Measurements from ENCODE around the gene TRIM31. TPM values are rescaled to one million over a fixed set of nuclear protein-coding genes. Genes with fewer than 3 reads are reported as not detected.
"Not testable (repeated sequence)": the region's sequence is repeated elsewhere in the genome, so short reads cannot be mapped to it uniquely, and the experiment has no call there.

The TRIM31 gene
- total RNA-seq, 1 donor from 2014 or later: not detected

GRCh38 chr6:30145818-30146217, 32.9 kb upstream of the TRIM31 start:
- Mint-ChIP-seq H3K36me3 (ENCODE audit: low read depth) (no peaks in the 10 kb centered on the region), H3K27me3 (ENCODE audit: low read depth) (peaks cover 64% of the 10 kb centered on the region), H3K27ac (ENCODE audit: unreplicated experiment) (no peak overlapping the region)

GRCh38 chr6:30144811-30145210, 31.9 kb upstream of the TRIM31 start:
- Mint-ChIP-seq H3K27ac (ENCODE audit: unreplicated experiment) (no peak overlapping the region), H3K4me3 (no peak overlapping the region), H3K36me3 (ENCODE audit: low read depth) (no peaks in the 10 kb centered on the region), H3K9me3 (no peaks in the 10 kb centered on the region), H3K4me1 (no peaks in the 10 kb centered on the region), H3K27me3 (ENCODE audit: low read depth) (peaks cover 66% of the 10 kb centered on the region)
- no peak for DNase-seq (ENCODE audit: low read depth, low spot score)
- no peak for TF ChIP-seq CTCF (conservative IDR thresholded peaks at IDR 0.05)

More at GRCh38 chr6:30145818-30146217, 32.9 kb upstream of the TRIM31 start:
- no peak for DNase-seq (ENCODE audit: low read depth, low spot score)
- TF ChIP-seq CTCF (conservative IDR thresholded peaks at IDR 0.05): no peak
- Mint-ChIP-seq H3K9me3 (no peaks in the 10 kb centered on the region), H3K4me1 (no peaks in the 10 kb centered on the region), H3K4me3 (no peak overlapping the region)

GRCh38 chr6:30143780-30144179, 30.9 kb upstream of the TRIM31 start:
- TF ChIP-seq CTCF (conservative IDR thresholded peaks at IDR 0.05): no peak
- Mint-ChIP-seq H3K4me3 (no peak overlapping the region), H3K9me3 (no peaks in the 10 kb centered on the region), H3K4me1 (no peaks in the 10 kb centered on the region), H3K27ac (ENCODE audit: unreplicated experiment) (no peak overlapping the region), H3K27me3 (ENCODE audit: low read depth) (peaks cover 68% of the 10 kb centered on the region), H3K36me3 (ENCODE audit: low read depth) (no peaks in the 10 kb centered on the region)
- DNase-seq (ENCODE audit: low read depth, low spot score): no peak

GRCh38 chr6:30142665-30143064, 29.8 kb upstream of the TRIM31 start:
- H3K27ac Mint-ChIP-seq (ENCODE audit: unreplicated experiment): no peak overlapping the region
- H3K36me3 Mint-ChIP-seq (ENCODE audit: low read depth): no peaks in the 10 kb centered on the region
- no peaks in the 10 kb centered on the region for H3K9me3 Mint-ChIP-seq
- DNase-seq (ENCODE audit: low read depth, low spot score): no peak
- peaks cover 72% of the 10 kb centered on the region for H3K27me3 Mint-ChIP-seq (ENCODE audit: low read depth)
- TF ChIP-seq CTCF (conservative IDR thresholded peaks at IDR 0.05): no peak
- H3K4me3 Mint-ChIP-seq: no peak overlapping the region
- H3K4me1 Mint-ChIP-seq: no peaks in the 10 kb centered on the region

- H3K4me1 Mint-ChIP-seq; H3K4me3 Mint-ChIP-seq; H3K36me3 Mint-ChIP-seq (ENCODE audit: low read depth); DNase-seq (ENCODE audit: low read depth, low spot score); H3K9me3 Mint-ChIP-seq; H3K27ac Mint-ChIP-seq (ENCODE audit: unreplicated experiment): not testable (repeated sequence)
- peaks cover 82% of the 10 kb centered on the region for H3K27me3 Mint-ChIP-seq (ENCODE audit: low read depth)
Measured at GRCh38 chr6:30140240-30140639, 27.4 kb upstream of the TRIM31 start.

GRCh38 chr6:30136570-30137286, 23.8 kb upstream of the TRIM31 start:
- peaks cover 81% of the 10 kb centered on the region for H3K27me3 Mint-ChIP-seq (ENCODE audit: low read depth)
- no peaks in the 10 kb centered on the region for H3K36me3 Mint-ChIP-seq (ENCODE audit: low read depth)
- H3K9me3 Mint-ChIP-seq: peaks cover 3% of the 10 kb centered on the region
- TF ChIP-seq CTCF (conservative IDR thresholded peaks at IDR 0.05): no peak
- no peak for DNase-seq (ENCODE audit: low read depth, low spot score)
- H3K4me3 Mint-ChIP-seq: no peak overlapping the region
- H3K4me1 Mint-ChIP-seq: no peaks in the 10 kb centered on the region
- no peak overlapping the region for H3K27ac Mint-ChIP-seq (ENCODE audit: unreplicated experiment)

Data from neural crest cell (in vitro differentiated cells).